ENCODE data around the gene GFRA1. TPM values are rescaled to one million over a fixed set of nuclear protein-coding genes. Genes with fewer than 3 reads are reported as not detected.
"Not testable (repeated sequence)": the region's sequence is repeated elsewhere in the genome, so short reads cannot be mapped to it uniquely, and the experiment has no call there.

Gene GFRA1
- total RNA-seq, 1 donor from 2014 or later = 0.59 TPM

- DNase-seq (ENCODE audit: low spot score) = no peak
- intact Hi-C loops (cut with DNase I) = no loop called here
These were observed 104.3 kb downstream of the GFRA1 start for GRCh38 chr10:116168745-116169144.

GRCh38 chr10:116168329-116168728, 104.7 kb downstream of the GFRA1 start:
- no peak for DNase-seq (ENCODE audit: low spot score)
- intact Hi-C loops (cut with DNase I) = no loop called here

- intact Hi-C loops (cut with DNase I); DNase-seq (ENCODE audit: low spot score): not testable (repeated sequence)
These were observed 107.1 kb downstream of the GFRA1 start for GRCh38 chr10:116165941-116166340.

GRCh38 chr10:116164291-116164690, 108.7 kb downstream of the GFRA1 start:
- intact Hi-C loops (cut with DNase I) = no loop called here
- DNase-seq (ENCODE audit: low spot score) = no peak

- intact Hi-C loops (cut with DNase I) = no loop called here
- DNase-seq (ENCODE audit: low spot score) = no peak
These were observed 109.5 kb downstream of the GFRA1 start for GRCh38 chr10:116163333-116164131.

- intact Hi-C loops (cut with DNase I) = no loop called here
These were observed 110.2 kb downstream of the GFRA1 start for GRCh38 chr10:116162851-116163250.

GRCh38 chr10:116160271-116160670, 112.7 kb downstream of the GFRA1 start:
- no peak for DNase-seq (ENCODE audit: low spot score)
- intact Hi-C loops (cut with DNase I) = no loop called here

More at GRCh38 chr10:116162851-116163250, 110.2 kb downstream of the GFRA1 start:
- DNase-seq (ENCODE audit: low spot score) = no peak

GRCh38 chr10:116159197-116159596, 113.8 kb downstream of the GFRA1 start:
- DNase-seq (ENCODE audit: low spot score) = no peak
- intact Hi-C loops (cut with DNase I) = no loop called here

GRCh38 chr10:116158036-116158435, 115.0 kb downstream of the GFRA1 start:
- no peak for DNase-seq (ENCODE audit: low spot score)
- intact Hi-C loops (cut with DNase I) = no loop called here

GRCh38 chr10:116157485-116157884, 115.5 kb downstream of the GFRA1 start:
- intact Hi-C loops (cut with DNase I) = no loop called here
- no peak for DNase-seq (ENCODE audit: low spot score)

- no peak for DNase-seq (ENCODE audit: low spot score)
- intact Hi-C loops (cut with DNase I) = no loop called here
These were observed 116.2 kb downstream of the GFRA1 start for GRCh38 chr10:116156819-116157218.

- intact Hi-C loops (cut with DNase I) = no loop called here
- no peak for DNase-seq (ENCODE audit: low spot score)
These were observed 117.8 kb downstream of the GFRA1 start for GRCh38 chr10:116155191-116155590.

- intact Hi-C loops (cut with DNase I) = no loop called here
- DNase-seq (ENCODE audit: low spot score) = no peak
These were observed 118.4 kb downstream of the GFRA1 start for GRCh38 chr10:116154651-116155050.

- intact Hi-C loops (cut with DNase I) = no loop called here
These were observed 121.9 kb downstream of the GFRA1 start for GRCh38 chr10:116151076-116151475.

GRCh38 chr10:116150606-116151005, 122.4 kb downstream of the GFRA1 start:
- intact Hi-C loops (cut with DNase I) = no loop called here
- DNase-seq (ENCODE audit: low spot score) = no peak

More at GRCh38 chr10:116151076-116151475, 121.9 kb downstream of the GFRA1 start:
- DNase-seq (ENCODE audit: low spot score) = no peak

GRCh38 chr10:116147147-116147905, 125.7 kb downstream of the GFRA1 start:
- DNase-seq (ENCODE audit: low spot score) = no peak
- intact Hi-C loops (cut with DNase I) = no loop called here

GRCh38 chr10:116146372-116147140, 126.5 kb downstream of the GFRA1 start:
- intact Hi-C loops (cut with DNase I) = no loop called here
- DNase-seq (ENCODE audit: low spot score) = no peak

GRCh38 chr10:116143673-116144222, 129.3 kb downstream of the GFRA1 start:
- intact Hi-C loops (cut with DNase I) = no loop called here
- DNase-seq (ENCODE audit: low spot score) = no peak

- intact Hi-C loops (cut with DNase I) = no loop called here
These were observed 131.2 kb downstream of the GFRA1 start for GRCh38 chr10:116141855-116142254.

GRCh38 chr10:116141246-116141645, 131.8 kb downstream of the GFRA1 start:
- intact Hi-C loops (cut with DNase I) = no loop called here
- DNase-seq (ENCODE audit: low spot score) = no peak

More at GRCh38 chr10:116141855-116142254, 131.2 kb downstream of the GFRA1 start:
- no peak for DNase-seq (ENCODE audit: low spot score)

Data from cardiac septum (tissue), 1 donor.